ENCODE measurements around the gene FBLN1.

DNA sequence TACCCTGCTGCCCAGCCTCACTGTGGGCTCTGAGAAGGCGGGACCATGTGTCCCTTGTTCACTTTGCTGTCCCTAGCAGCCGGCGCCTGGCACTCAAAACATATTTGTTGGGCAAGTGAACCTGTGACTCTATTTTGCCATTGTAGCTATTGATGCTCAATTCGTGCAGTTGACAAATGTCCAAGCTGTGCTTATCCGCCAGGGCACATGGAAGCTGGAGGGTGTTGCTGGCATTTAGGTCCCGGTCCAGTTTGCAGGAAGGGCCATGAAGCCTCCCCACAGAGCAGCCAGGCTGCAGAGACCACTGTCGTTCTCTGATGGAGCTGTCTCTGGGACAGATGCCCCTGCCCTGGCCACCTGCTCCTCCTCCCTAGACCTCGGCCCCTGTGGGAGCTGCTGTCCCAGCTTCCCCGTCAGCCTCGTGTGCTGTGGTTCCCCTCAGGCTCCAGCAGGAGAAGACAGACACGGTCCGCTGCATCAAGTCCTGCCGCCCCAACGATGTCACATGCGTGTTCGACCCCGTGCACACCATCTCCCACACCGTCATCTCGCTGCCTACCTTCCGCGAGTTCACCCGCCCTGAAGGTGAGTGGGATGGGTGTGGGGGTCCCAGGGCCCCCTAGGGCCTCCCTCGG, 71.5 kb downstream of the FBLN1 start:
- no peak for TF ChIP-seq EZH2 (IDR thresholded peaks at IDR 0.05; ENCODE audit: insufficient read depth, poor library complexity, severe bottlenecking)
- TF ChIP-seq EZH2phosphoT487 (IDR thresholded peaks at IDR 0.05; ENCODE audit: insufficient read depth, low read depth), result no peak

All from GM23248 (cell line).